ENCODE measurements around the gene DPH5.

GRCh38 chr1:101026430-101026788, 825 bp upstream of the DPH5 start:
- TF ChIP-seq CTCF (IDR thresholded peaks at IDR 0.05), result no peak
- TF ChIP-seq POLR2A (IDR thresholded peaks at IDR 0.05), result no peak
